ENCODE measurements around the gene GPR84. TPM values are rescaled to one million over a fixed set of nuclear protein-coding genes. Genes with fewer than 3 reads are reported as not detected.

The GPR84 gene
- total RNA-seq, 2 experiments from 2014 or later: 2.4 to 2.6 TPM

- Mint-ChIP-seq H3K27me3 (no peaks in the 10 kb centered on the region), H3K9me3 (no peaks in the 10 kb centered on the region), H3K27ac (no peak overlapping the region), H3K4me1 (ENCODE audit: low read depth) (peaks cover 15% of the 10 kb centered on the region), H3K36me3 (peaks cover 36% of the 10 kb centered on the region), H3K4me3 (no peak overlapping the region)
- ChIA-PET CTCF (interaction anchor here (0.9 to 1.3 kb wide), 5 partner anchors 8 to 57 kb away, joined by 3 to 4 read pairs (median 4); partner anchors contain the start of gene COPZ1), POLR2A (no interaction called here)
- DNase-seq: no peak
- intact Hi-C loops (cut with micrococcal nuclease): no loop called here
Measured at GRCh38 chr12:54350743-54351142, 13.5 kb downstream of the GPR84 start.

- no peak overlapping the region for H3K4me3 Mint-ChIP-seq
- no peaks in the 10 kb centered on the region for H3K9me3 Mint-ChIP-seq
- H3K36me3 Mint-ChIP-seq: peaks cover 44% of the 10 kb centered on the region
- H3K27ac Mint-ChIP-seq: no peak overlapping the region
- intact Hi-C loops (cut with micrococcal nuclease): no loop called here
- POLR2A ChIA-PET: no interaction called here
- no peaks in the 10 kb centered on the region for H3K27me3 Mint-ChIP-seq
- peaks cover 15% of the 10 kb centered on the region for H3K4me1 Mint-ChIP-seq (ENCODE audit: low read depth)
- no peak for DNase-seq
- CTCF ChIA-PET: interaction anchor here (1.0 to 1.3 kb wide), 2 partner anchors 19 to 56 kb away, joined by 3 to 4 read pairs; no protein-coding TSS in a partner anchor
Measured at GRCh38 chr12:54349679-54350078, 14.6 kb downstream of the GPR84 start.

DNA sequence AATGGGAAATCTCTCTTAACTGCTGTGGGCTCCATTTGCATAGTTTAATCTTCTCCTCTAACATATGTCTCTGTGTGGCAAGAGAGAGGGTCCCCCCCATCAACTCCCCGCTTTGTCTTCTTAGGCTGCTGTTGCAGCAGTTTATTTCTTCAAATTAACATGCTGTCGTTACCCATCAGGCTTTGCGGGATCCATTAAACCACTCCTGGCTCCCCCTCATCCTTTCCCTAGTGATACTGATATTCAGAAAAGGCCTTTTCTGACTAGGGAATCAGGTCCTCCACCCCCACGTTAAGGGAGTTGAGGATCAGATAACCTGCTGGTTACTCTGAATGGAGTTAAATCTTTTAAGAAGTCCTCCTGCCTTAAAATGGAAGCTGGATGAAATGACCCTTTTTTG, 15.2 kb downstream of the GPR84 start:
- POLR2A ChIA-PET: no interaction called here
- peaks cover 44% of the 10 kb centered on the region for H3K36me3 Mint-ChIP-seq
- no peak overlapping the region for H3K27ac Mint-ChIP-seq
- intact Hi-C loops (cut with micrococcal nuclease): no loop called here
- peaks cover 15% of the 10 kb centered on the region for H3K4me1 Mint-ChIP-seq (ENCODE audit: low read depth)
- H3K4me3 Mint-ChIP-seq: no peak overlapping the region
- H3K9me3 Mint-ChIP-seq: no peaks in the 10 kb centered on the region
- no peak for DNase-seq
- CTCF ChIA-PET: no interaction called here
- no peaks in the 10 kb centered on the region for H3K27me3 Mint-ChIP-seq

DNA sequence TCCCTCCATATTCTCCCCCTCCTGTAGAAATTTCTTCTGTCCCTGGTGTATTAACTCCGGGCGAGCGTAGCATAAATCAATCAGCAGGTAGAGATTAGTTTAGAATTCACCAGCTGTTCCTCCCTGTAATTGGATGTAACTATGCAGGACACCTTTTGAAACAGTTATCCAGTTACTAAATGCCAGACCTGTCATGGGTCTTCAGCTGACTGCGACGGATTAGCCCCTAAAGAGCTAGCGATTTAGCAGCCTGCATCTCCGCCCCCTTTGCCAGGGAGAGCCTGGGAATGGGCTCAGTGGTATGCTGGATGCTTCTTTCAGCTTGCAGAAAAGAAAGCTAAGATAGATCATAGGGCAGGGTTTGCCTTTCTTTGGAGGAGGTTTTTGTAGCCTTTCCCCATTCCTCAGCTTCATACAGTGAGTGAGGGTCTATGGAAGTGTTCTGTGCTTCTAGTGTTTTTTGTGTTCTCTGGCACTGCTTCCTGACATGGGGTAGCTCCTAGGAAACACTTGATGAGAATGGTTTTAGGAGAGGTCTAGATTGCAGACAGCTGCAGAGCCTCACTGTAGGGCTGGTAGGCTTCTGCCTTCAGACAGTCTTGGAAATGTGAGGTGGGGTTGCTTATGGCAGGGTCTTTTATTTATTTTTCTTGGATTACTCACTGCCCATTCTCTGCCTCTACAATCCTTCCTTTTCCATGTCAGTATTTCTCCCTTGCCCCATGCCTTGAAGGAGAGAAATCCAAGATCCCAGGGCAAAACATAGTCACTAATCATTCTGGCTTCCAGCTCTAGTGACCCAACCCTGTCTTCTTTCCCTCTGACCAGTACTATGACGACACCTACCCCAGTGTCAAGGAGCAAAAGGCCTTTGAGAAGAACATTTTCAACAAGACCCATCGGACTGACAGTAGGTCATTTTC, 22.6 kb downstream of the GPR84 start:
- ChIA-PET CTCF (interaction anchor here (0.7 to 2.5 kb wide), 5 partner anchors 17 to 141 kb away, joined by 3 to 13 read pairs (median 4); partner anchors contain the start of gene COPZ1), POLR2A (interaction anchor here (0.6 kb wide), 1 partner anchor 135 kb away, joined by 3 read pairs; no protein-coding TSS in a partner anchor)
- intact Hi-C loops (cut with micrococcal nuclease): no loop called here
- Mint-ChIP-seq H3K9me3 (no peaks in the 10 kb centered on the region), H3K36me3 (peaks cover 23% of the 10 kb centered on the region), H3K4me1 (ENCODE audit: low read depth) (peaks cover 8% of the 10 kb centered on the region), H3K4me3 (no peak overlapping the region), H3K27me3 (no peaks in the 10 kb centered on the region), H3K27ac (no peak overlapping the region)
- no peak for DNase-seq

DNA sequence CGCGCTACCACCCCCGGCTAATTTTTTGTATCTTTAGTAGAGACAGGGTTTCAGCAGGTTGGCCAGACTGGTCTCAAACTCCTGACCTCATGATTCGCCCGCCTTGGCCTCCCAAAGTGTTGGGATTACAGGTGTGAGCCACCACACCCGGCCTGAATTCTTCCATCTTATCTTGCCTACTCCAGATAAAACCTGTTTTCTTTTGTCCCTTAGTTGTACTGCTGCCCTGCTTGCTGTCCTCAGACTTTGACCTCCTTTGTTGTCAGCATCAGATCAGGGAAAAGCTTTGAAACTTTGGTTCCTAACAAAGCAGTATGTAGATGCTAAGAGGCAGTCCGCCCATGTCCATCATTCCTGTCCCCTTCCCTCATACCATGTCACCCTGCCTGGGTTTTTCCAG, 23.4 kb downstream of the GPR84 start:
- no peak overlapping the region for H3K4me3 Mint-ChIP-seq
- ChIA-PET CTCF (interaction anchor here (1.5 to 1.6 kb wide), 2 partner anchors 58 to 140 kb away, joined by 4 to 8 read pairs; no protein-coding TSS in a partner anchor), POLR2A (interaction anchor here (0.6 kb wide), 1 partner anchor 134 kb away, joined by 3 read pairs; no protein-coding TSS in a partner anchor)
- intact Hi-C loops (cut with micrococcal nuclease): no loop called here
- H3K4me1 Mint-ChIP-seq (ENCODE audit: low read depth): peaks cover 11% of the 10 kb centered on the region
- H3K36me3 Mint-ChIP-seq: peaks cover 23% of the 10 kb centered on the region
- H3K27ac Mint-ChIP-seq: no peak overlapping the region
- no peaks in the 10 kb centered on the region for H3K27me3 Mint-ChIP-seq
- no peaks in the 10 kb centered on the region for H3K9me3 Mint-ChIP-seq
- no peak for DNase-seq

DNA sequence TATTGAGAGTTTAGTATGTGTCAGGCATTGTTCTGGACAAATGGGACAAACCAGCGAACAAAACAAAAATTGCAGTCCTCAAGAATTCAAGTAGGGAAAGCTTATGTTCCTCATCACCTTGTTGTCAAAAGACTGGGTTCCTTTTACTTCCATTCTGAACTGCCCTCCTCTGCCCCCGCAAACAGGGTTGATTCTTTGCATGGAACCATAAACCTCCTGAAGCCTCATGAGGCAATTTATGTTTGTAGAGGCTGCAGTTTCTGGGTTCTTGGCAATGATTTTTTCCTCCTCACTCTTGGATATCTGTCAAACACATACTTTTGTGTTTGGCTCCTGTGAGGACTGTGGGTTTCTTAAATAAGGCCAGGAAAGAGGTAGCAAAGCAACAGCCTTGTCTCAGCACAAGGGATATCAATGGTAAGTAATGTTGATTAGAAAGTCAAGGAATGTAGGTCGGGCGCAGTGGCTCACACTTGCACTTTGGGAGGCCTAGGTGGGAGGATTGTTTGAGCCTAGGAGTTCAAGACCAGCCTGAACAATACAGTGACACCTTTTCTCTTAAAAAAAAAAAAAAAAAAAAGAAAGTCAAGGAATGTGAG, 25.5 kb downstream of the GPR84 start:
- Mint-ChIP-seq H3K4me3 (no peak overlapping the region), H3K27me3 (no peaks in the 10 kb centered on the region), H3K36me3 (peaks cover 16% of the 10 kb centered on the region), H3K9me3 (no peaks in the 10 kb centered on the region), H3K4me1 (ENCODE audit: low read depth) (peaks cover 12% of the 10 kb centered on the region), H3K27ac (no peak overlapping the region)
- no peak for DNase-seq
- ChIA-PET POLR2A (no interaction called here), CTCF (interaction anchor here (1.0 to 6.8 kb wide), 5 partner anchors 13 to 119 kb away, joined by 3 to 84 read pairs (median 9); partner anchors contain the start of gene COPZ1)
- intact Hi-C loops (cut with micrococcal nuclease): no loop called here

DNA sequence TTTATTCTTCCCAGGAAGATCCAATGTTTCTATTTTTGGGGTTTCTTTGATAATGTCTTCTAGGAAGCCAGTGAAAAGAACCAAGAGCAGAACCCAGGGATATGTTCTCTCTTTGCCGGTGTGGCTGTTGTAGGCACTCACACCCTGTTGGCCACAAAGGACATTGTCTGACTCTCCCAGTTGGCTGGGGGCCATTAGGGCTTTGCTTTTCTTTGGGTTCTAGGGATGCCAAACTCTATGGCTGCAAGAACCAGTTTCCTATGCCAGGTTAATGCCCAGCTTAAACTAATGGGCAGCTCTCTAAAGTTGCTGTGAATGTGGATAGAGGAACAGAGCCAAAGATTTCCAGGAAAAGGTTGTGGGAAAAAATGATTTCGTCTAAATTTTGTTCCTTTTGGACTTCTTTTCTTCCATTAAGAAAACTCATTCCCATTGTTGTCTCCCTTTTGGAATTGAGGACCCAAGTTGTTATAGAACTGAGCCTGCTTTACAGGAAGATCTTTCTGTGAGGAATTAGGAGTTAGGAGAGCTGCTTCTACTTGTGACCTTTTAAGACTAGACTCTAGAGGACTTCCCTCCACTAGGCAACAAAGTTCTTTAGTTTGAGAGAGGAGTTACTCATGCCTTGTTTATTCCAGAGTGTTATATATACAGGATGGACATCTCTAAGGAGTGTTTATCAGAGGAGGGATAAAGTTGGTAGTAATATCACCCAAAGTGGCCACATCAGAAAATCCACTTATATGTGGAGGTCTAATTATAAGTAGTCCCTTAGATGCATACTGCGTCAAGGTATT, 26.2 kb downstream of the GPR84 start:
- Mint-ChIP-seq H3K4me3 (no peak overlapping the region), H3K27me3 (no peaks in the 10 kb centered on the region), H3K36me3 (peaks cover 10% of the 10 kb centered on the region), H3K9me3 (no peaks in the 10 kb centered on the region), H3K27ac (no peak overlapping the region), H3K4me1 (ENCODE audit: low read depth) (peaks cover 18% of the 10 kb centered on the region)
- ChIA-PET CTCF (interaction anchor here (1.0 to 6.8 kb wide), 15 partner anchors 9 to 122 kb away, joined by 3 to 84 read pairs (median 8); partner anchors contain the start of gene COPZ1), POLR2A (interaction anchor here (2.1 kb wide), 1 partner anchor 21 kb away, joined by 7 read pairs; no protein-coding TSS in a partner anchor)
- intact Hi-C loops (cut with micrococcal nuclease): no loop called here
- no peak for DNase-seq

DNA sequence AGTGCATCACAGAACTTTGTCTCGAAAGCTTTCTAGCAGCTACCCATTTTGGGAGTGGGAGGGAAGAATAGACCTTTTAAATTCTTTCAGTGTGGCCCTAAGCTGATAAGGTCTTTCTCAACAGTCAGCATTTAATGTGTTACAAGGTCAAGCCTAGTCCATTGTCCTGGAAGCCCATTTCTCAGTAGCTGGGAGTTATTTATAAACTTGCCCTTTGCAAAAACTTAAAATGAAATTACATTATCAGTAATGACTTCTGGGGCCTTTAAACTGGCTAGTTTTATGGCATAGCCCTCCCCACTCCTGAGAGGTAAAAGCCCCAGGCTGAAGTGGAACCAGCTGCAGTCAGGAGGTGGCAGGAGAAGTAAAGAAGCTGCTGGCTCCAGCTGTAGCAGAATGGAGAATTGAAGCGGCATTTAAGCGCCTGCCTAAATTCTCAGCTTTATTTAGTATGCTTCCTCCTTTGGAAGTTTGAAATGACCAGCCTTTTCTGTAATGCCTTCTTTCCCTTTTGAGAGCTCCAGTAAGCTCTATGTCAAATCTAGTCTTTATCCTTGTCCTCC, 26.9 kb downstream of the GPR84 start:
- ChIA-PET POLR2A (interaction anchor here (2.1 kb wide), 1 partner anchor 21 kb away, joined by 7 read pairs; no protein-coding TSS in a partner anchor), CTCF (interaction anchor here (0.7 to 6.8 kb wide), 21 partner anchors 8 to 121 kb away, joined by 3 to 84 read pairs (median 6); partner anchors contain the start of gene COPZ1)
- no peaks in the 10 kb centered on the region for H3K9me3 Mint-ChIP-seq
- H3K4me1 Mint-ChIP-seq (ENCODE audit: low read depth): peaks cover 18% of the 10 kb centered on the region
- H3K27ac Mint-ChIP-seq: no peak overlapping the region
- H3K4me3 Mint-ChIP-seq: no peak overlapping the region
- peaks cover 5% of the 10 kb centered on the region for H3K36me3 Mint-ChIP-seq
- DNase-seq: no peak
- intact Hi-C loops (cut with micrococcal nuclease): no loop called here
- H3K27me3 Mint-ChIP-seq: no peaks in the 10 kb centered on the region

GRCh38 chr12:54333420-54334034, 30.8 kb downstream of the GPR84 start:
- peaks cover 45% of the 10 kb centered on the region for H3K4me1 Mint-ChIP-seq (ENCODE audit: low read depth)
- no peaks in the 10 kb centered on the region for H3K27me3 Mint-ChIP-seq
- DNase-seq: no peak
- H3K9me3 Mint-ChIP-seq: no peaks in the 10 kb centered on the region
- peaks cover 2% of the 10 kb centered on the region for H3K36me3 Mint-ChIP-seq
- ChIA-PET CTCF (interaction anchor here (1.0 to 6.8 kb wide), 11 partner anchors 8 to 113 kb away, joined by 3 to 84 read pairs (median 6); partner anchors contain the start of gene COPZ1), POLR2A (interaction anchor here (0.7 to 2.1 kb wide), 3 partner anchors 8 to 54 kb away, joined by 3 to 8 read pairs (median 4); partner anchors contain the start of genes CBX5 and COPZ1)
- H3K27ac Mint-ChIP-seq: no peak overlapping the region
- H3K4me3 Mint-ChIP-seq: no peak overlapping the region
- intact Hi-C loops (cut with micrococcal nuclease): no loop called here

- H3K27me3 Mint-ChIP-seq: no peaks in the 10 kb centered on the region
- intact Hi-C loops (cut with micrococcal nuclease): no loop called here
- ChIA-PET POLR2A (no interaction called here), CTCF (interaction anchor here (1.8 to 3.1 kb wide), 4 partner anchors 26 to 80 kb away, joined by 4 to 14 read pairs (median 6); no protein-coding TSS in a partner anchor)
- H3K36me3 Mint-ChIP-seq: peaks cover 2% of the 10 kb centered on the region
- no peak overlapping the region for H3K4me3 Mint-ChIP-seq
- DNase-seq: no peak
- peaks cover 49% of the 10 kb centered on the region for H3K4me1 Mint-ChIP-seq (ENCODE audit: low read depth)
- no peaks in the 10 kb centered on the region for H3K9me3 Mint-ChIP-seq
- H3K27ac Mint-ChIP-seq: peak overlapping the region; percentile 56
Measured at GRCh38 chr12:54331461-54331860, 32.8 kb downstream of the GPR84 start.

- POLR2A ChIA-PET: no interaction called here
Measured at GRCh38 chr12:54330442-54330841, 33.8 kb downstream of the GPR84 start.

More at GRCh38 chr12:54330442-54330841, 33.8 kb downstream of the GPR84 start:
- H3K4me3 Mint-ChIP-seq: no peak overlapping the region
- H3K27me3 Mint-ChIP-seq: no peaks in the 10 kb centered on the region
- CTCF ChIA-PET: interaction anchor here (1.8 to 3.5 kb wide), 3 partner anchors 27 to 38 kb away, joined by 4 to 11 read pairs (median 5); no protein-coding TSS in a partner anchor
- H3K4me1 Mint-ChIP-seq (ENCODE audit: low read depth): peaks cover 49% of the 10 kb centered on the region
- peaks cover 2% of the 10 kb centered on the region for H3K36me3 Mint-ChIP-seq
- intact Hi-C loops (cut with micrococcal nuclease): no loop called here
- peak overlapping the region; percentile 71 for H3K27ac Mint-ChIP-seq
- DNase-seq: no peak
- H3K9me3 Mint-ChIP-seq: no peaks in the 10 kb centered on the region

All from activated CD4-positive, alpha-beta memory T cell treated with anti-CD3 and anti-CD28 coated beads for 36 hours (primary cell).